ENCODE data around the gene GRM7. TPM values are rescaled to one million over a fixed set of nuclear protein-coding genes. Genes with fewer than 3 reads are reported as not detected.

GRM7 gene
- total and polyA plus RNA-seq, 2 of the 4 experiments (the other 2 are of a cell fraction), result not detected

DNA sequence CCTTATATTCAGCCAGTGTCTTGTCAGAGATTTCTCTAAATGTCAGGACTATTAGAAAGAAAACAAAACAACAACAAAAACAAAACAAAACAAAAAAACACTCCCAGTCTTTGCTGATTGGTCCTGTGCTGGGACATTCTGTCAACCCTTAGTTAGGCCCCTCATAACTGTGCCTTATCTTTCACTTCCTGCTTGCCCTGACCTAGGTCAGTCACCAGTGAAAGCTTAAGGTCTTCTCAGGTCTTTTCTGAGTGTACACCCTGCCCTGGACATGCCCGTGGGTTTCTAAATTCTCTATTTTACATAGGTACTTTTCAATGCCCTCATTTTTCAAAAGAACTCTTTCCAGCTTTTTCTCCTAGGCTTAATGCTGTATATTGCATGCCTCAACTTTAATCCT lies 454.1 kb downstream of the GRM7 start:
- Histone ChIP-seq H3K9me3 (ENCODE audit: control insufficient read depth, insufficient read depth, low read length) (peaks cover 11% of the 10 kb centered on the region; the same call in 1 of the 2 replicates), H3K18ac (ENCODE audit: low read depth, low read length) (no peak overlapping the region), H3K4me2 (ENCODE audit: low read depth, low read length) (no peak overlapping the region), H2BK15ac (ENCODE audit: low read depth, low read length) (no peak overlapping the region), H3K4me3 (ENCODE audit: insufficient read depth, low read depth, low read length) (no peak overlapping the region), H3K14ac (replicated peaks; ENCODE audit: low read depth, low read length) (no peak overlapping the region), H2BK120ac (ENCODE audit: low read depth, low read length) (no peak overlapping the region), H2AK9ac (replicated peaks; ENCODE audit: low read depth, low read length, poor library complexity) (no peak overlapping the region), H4K5ac (ENCODE audit: low read depth, low read length) (no peak overlapping the region), H3K23ac (ENCODE audit: low read depth, low read length) (no peak overlapping the region), H2BK5ac (ENCODE audit: low read depth, low read length, poor library complexity, severe bottlenecking) (no peak overlapping the region), H3K4ac (ENCODE audit: low read depth, low read length) (no peak overlapping the region), H3K36me3 (ENCODE audit: control insufficient read depth, insufficient read depth, low read length) (no peaks in the 10 kb centered on the region), H3K79me1 (ENCODE audit: low read depth in 1 of 2, low read length in 2 of 2) (no peaks in the 10 kb centered on the region), H3K56ac (ENCODE audit: extremely low read depth, insufficient read depth, low read length) (no peak overlapping the region), H3K27ac (ENCODE audit: insufficient read depth, low read length) (no peak overlapping the region), H2AK5ac (ENCODE audit: low read depth, low read length) (no peak overlapping the region), H4K8ac (ENCODE audit: low read depth in 2 of 2, low read length in 2 of 2) (no peak overlapping the region), H3K9ac (ENCODE audit: low read depth, low read length) (no peak overlapping the region), H4K91ac (ENCODE audit: insufficient read depth, low read depth, low read length) (no peak overlapping the region), H4K20me1 (ENCODE audit: insufficient read depth, low read length) (no peaks in the 10 kb centered on the region), H3K9me1 (ENCODE audit: insufficient read depth, low read length) (no peaks in the 10 kb centered on the region), H2BK20ac (ENCODE audit: low read depth, low read length) (no peak overlapping the region), H3K4me1 (ENCODE audit: control insufficient read depth, insufficient read depth, low read length) (no peaks in the 10 kb centered on the region), H3K27me3 (ENCODE audit: control insufficient read depth, insufficient read depth, low read length) (no peaks in the 10 kb centered on the region), H2AFZ (replicated peaks; ENCODE audit: low read length, poor library complexity) (no peak overlapping the region)
- BruUV-seq (replicated peaks), result no TSS peak
- TF ChIP-seq, protein P1, sequence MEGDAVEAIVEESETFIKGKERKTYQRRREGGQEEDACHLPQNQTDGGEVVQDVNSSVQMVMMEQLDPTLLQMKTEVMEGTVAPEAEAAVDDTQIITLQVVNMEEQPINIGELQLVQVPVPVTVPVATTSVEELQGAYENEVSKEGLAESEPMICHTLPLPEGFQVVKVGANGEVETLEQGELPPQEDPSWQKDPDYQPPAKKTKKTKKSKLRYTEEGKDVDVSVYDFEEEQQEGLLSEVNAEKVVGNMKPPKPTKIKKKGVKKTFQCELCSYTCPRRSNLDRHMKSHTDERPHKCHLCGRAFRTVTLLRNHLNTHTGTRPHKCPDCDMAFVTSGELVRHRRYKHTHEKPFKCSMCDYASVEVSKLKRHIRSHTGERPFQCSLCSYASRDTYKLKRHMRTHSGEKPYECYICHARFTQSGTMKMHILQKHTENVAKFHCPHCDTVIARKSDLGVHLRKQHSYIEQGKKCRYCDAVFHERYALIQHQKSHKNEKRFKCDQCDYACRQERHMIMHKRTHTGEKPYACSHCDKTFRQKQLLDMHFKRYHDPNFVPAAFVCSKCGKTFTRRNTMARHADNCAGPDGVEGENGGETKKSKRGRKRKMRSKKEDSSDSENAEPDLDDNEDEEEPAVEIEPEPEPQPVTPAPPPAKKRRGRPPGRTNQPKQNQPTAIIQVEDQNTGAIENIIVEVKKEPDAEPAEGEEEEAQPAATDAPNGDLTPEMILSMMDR (conservative IDR thresholded peaks at IDR 0.05; ENCODE audit: low read depth, low read length), result no peak
- no peak for ATAC-seq (ENCODE audit: low read depth)
- dilution Hi-C loops (cut with HindIII; ENCODE audit: low sequenced_read_pairs, unreplicated experiment), result no loop called here
- no CpG with 5 or more reads among the region's 1 CpG for WGBS, 2 experiments (ENCODE audit: extremely low coverage in 2 of 2, insufficient read length in 1 of 2)
- ChIA-PET POLR2A (ENCODE audit: unreplicated experiment) (no interaction called here), CTCF (no interaction called here)
- intact Hi-C loops (cut with micrococcal nuclease), result no loop called here
- in situ Hi-C loops (cut with MboI; ENCODE audit: low sequenced_read_pairs), result no loop called here
- no peak for DNase-seq

All from IMR-90 (cell line).